HepG2 (cell line): ENCODE results near the gene ATRAID. TPM values are rescaled to one million over a fixed set of nuclear protein-coding genes. Genes with fewer than 3 reads are reported as not detected.
A peak's percentile ranks its signal among the peaks of the same experiment; 100 is the strongest.

ENCODE experiments used
- CEBPG ChIP-seq: IDR thresholded peaks from 2 replicates; pipeline ENCODE4 v1.6.1; 2016
- CEBPZ ChIP-seq: IDR thresholded peaks from 2 replicates; pipeline ENCODE4 v1.6.1; 2012; ENCODE audit warnings: low read length, improper control_type of control experiment
- E2F5 ChIP-seq: sonication (generic); formaldehyde crosslinking; conservative IDR thresholded peaks from 2 replicates; pipeline ENCODE4 v1.4.0; 2020; ENCODE audit warnings: missing genetic modification reagents
- GPBP1L1 ChIP-seq: sonication (generic); formaldehyde crosslinking; IDR thresholded peaks from 2 replicates; pipeline ENCODE4 v1.5.0; 2020; ENCODE audit warnings: mild to moderate bottlenecking, missing genetic modification reagents
- HINFP ChIP-seq: sonication (generic); formaldehyde crosslinking; IDR thresholded peaks from 2 replicates; pipeline ENCODE4 v1.4.0; 2020; ENCODE audit warnings: low read depth, mild to moderate bottlenecking, missing genetic modification reagents
- JUN ChIP-seq: sonication (generic); formaldehyde crosslinking; IDR thresholded peaks from 2 replicates; pipeline ENCODE4 v1.4.0; 2020; ENCODE audit warnings: mild to moderate bottlenecking, missing genetic modification reagents
- MLXIP ChIP-seq: sonication (generic); formaldehyde crosslinking; IDR thresholded peaks from 2 replicates; pipeline ENCODE4 v1.9.0; 2021; ENCODE audit warnings: missing genetic modification reagents, borderline replicate concordance
- NCOA2 ChIP-seq: sonication (generic); formaldehyde crosslinking; IDR thresholded peaks from 2 replicates; pipeline ENCODE4 v1.8.0; 2022; ENCODE audit warnings: inconsistent platforms
- NR0B2 ChIP-seq: sonication (generic); formaldehyde crosslinking; IDR thresholded peaks from 2 replicates; pipeline ENCODE4 v1.4.0; 2020; ENCODE audit warnings: mild to moderate bottlenecking, missing genetic modification reagents
- SMARCE1 ChIP-seq: fragments of 450-650 bp; IDR thresholded peaks from 2 replicates; pipeline ENCODE4 v1.6.1; 2017; ENCODE audit warnings: borderline replicate concordance
- ZNF292 ChIP-seq: sonication (generic); formaldehyde crosslinking; IDR thresholded peaks from 2 replicates; pipeline ENCODE4 v1.8.1; 2022; ENCODE audit warnings: mild to moderate bottlenecking, low read depth, missing genetic modification reagents, borderline replicate concordance
- ZNF567 ChIP-seq: sonication (generic); formaldehyde crosslinking; IDR thresholded peaks from 2 replicates; pipeline ENCODE4 v1.8.1; 2023; ENCODE audit warnings: mild to moderate bottlenecking, missing genetic modification reagents, borderline replicate concordance
- ZNF652 ChIP-seq: IDR thresholded peaks from 2 replicates; pipeline ENCODE4 v1.6.1; 2016; ENCODE audit warnings: low read depth, borderline replicate concordance
- ZNF800 ChIP-seq: sonication (generic); formaldehyde crosslinking; IDR thresholded peaks from 2 replicates; pipeline ENCODE4 v1.4.0; 2020; ENCODE audit warnings: missing genetic modification reagents
- polyA plus RNA-seq, 8 experiments: library from polyadenylated mRNA; depleted of rRNA in 3 of 8; stranded (reverse) in 7 of 8; unstranded in 1 of 8; fragments of >200 nt; fragmentation: Illumina TruSeq in 4 of 8; extraction: Trizol in 4 of 8; gene quantifications; 2 replicates each; pipeline versions ENCODE4 v1.2.1 to v1.2.3, GENCODE V29; 2011 to 2016; ENCODE audit warnings: low read depth in 4 of 8, missing spikeins in 1 of 8, mixed read lengths in 1 of 8; ENCODE audit not compliant: insufficient read depth in 1 of 8
- total RNA-seq, 5 experiments: library from RNA; depleted of rRNA; stranded (reverse); fragments of >200 nt; fragmentation: Illumina TruSeq; extraction: Trizol; gene quantifications; 2 replicates each; pipeline ENCODE4 v1.2.3, GENCODE V29; 2016; ENCODE audit warnings: low read depth in 1 of 5

The ATRAID gene
- total and polyA plus RNA-seq, 2 of the 13 experiments (the other 11 are each of a cell fraction or from before 2014, with no cell fraction given), result 207 to 382 TPM

- TF ChIP-seq ZNF292 (CRISPR knock-in tag) (no peak), NCOA2 (CRISPR knock-in tag) (0 out of 2 replicates have a peak, but pooled peaks have one; percentile 35), E2F5 (CRISPR knock-in tag) (0 out of 2 replicates have a peak, but pooled peaks have one; percentile 21), HINFP (CRISPR knock-in tag) (no peak; the same call in 1 of the 2 replicates), ZNF652 (CRISPR knock-in tag) (no peak), MLXIP (CRISPR knock-in tag) (no peak), ZNF567 (no peak), CEBPZ (no peak), GPBP1L1 (CRISPR knock-in tag) (no peak), CEBPG (CRISPR knock-in tag) (no peak), SMARCE1 (no peak), JUN (CRISPR knock-in tag) (no peak), ZNF800 (CRISPR knock-in tag) (peak; percentile 40; the same call in 1 of the 2 replicates), NR0B2 (peak; percentile 94)
These were observed 5.6 kb downstream of the ATRAID start, which contains the start of gene CAD (continued) for GRCh38 chr2:27217173-27218121.
